K562 (cell line): ENCODE measurements around the gene SMG6.

ENCODE experiments used
- CBX5 ChIP-seq: IDR thresholded peaks from 2 replicates; pipeline ENCODE4 v1.6.1; 2014; ENCODE audit warnings: low read depth, borderline replicate concordance
- FOXP1 ChIP-seq: sonication (generic); formaldehyde crosslinking; IDR thresholded peaks from 2 replicates; pipeline ENCODE4 v1.8.0; 2022; ENCODE audit warnings: mild to moderate bottlenecking, missing genetic modification reagents
- POLR2A ChIP-seq: fragments of 450-650 bp; conservative IDR thresholded peaks from 2 replicates; pipeline ENCODE4 v1.6.1; 2016
- PTRF ChIP-seq: fragments of 450-650 bp; IDR thresholded peaks from 2 replicates; pipeline ENCODE4 v1.6.1; 2016; ENCODE audit warnings: mild to moderate bottlenecking, missing genetic modification characterization, missing compliant biosample characterization
- SIX5 ChIP-seq, 2 experiments: IDR thresholded peaks; 2 replicates each; pipeline ENCODE4 v1.6.1; 2011; ENCODE audit warnings: low read length in 2 of 2, borderline replicate concordance in 1 of 2, low read depth in 1 of 2, mild to moderate bottlenecking in 1 of 2, moderate library complexity in 1 of 2; ENCODE audit not compliant: insufficient read depth in 1 of 2
- USF1 ChIP-seq: sonication (generic); formaldehyde crosslinking; IDR thresholded peaks from 2 replicates; pipeline ENCODE4 v1.9.0; 2022; ENCODE audit warnings: mild to moderate bottlenecking, missing genetic modification reagents
- USF2 ChIP-seq: sonication (generic); formaldehyde crosslinking; IDR thresholded peaks from 2 replicates; pipeline ENCODE4 v1.5.0; 2020; ENCODE audit warnings: missing genetic modification reagents
- ZBTB43 ChIP-seq: sonication (generic); formaldehyde crosslinking; IDR thresholded peaks from 2 replicates; pipeline ENCODE4 v1.8.0; 2023; ENCODE audit warnings: mild to moderate bottlenecking, missing genetic modification reagents
- ZNF24 ChIP-seq: fragments of 450-650 bp; IDR thresholded peaks from 2 replicates; pipeline ENCODE4 v1.6.1; 2016

- TF ChIP-seq SIX5 (IDR thresholded peaks at IDR 0.05; ENCODE audit: borderline replicate concordance in 1 of 2, insufficient read depth in 1 of 2, low read depth in 1 of 2, low read length in 2 of 2) (no peak), POLR2A (no peak), USF2 (CRISPR knock-in tag) (no peak), CBX5 (no peak), USF1 (CRISPR knock-in tag) (no peak), ZNF24 (no peak), PTRF (tag) (no peak), FOXP1 (CRISPR knock-in tag) (no peak), ZBTB43 (CRISPR knock-in tag) (no peak)
Observed at GRCh38 chr17:2077040-2077439, 226.5 kb downstream of the SMG6 start.
